Uterus (tissue), 4 donors: ENCODE results near the gene PLCL1. TPM values are rescaled to one million over a fixed set of nuclear protein-coding genes. Genes with fewer than 3 reads are reported as not detected.

Source experiments
- DNase-seq, 2 donors: peaks; one replicate each; pipeline ENCODE4 v3.0.0-alpha.2; 2019 to 2020
- H3K27ac ChIP-seq, 2 donors: fragments of 200-600 bp; sonication (generic); 1 replicate in 1 of 2; 2 replicates in 1 of 2; pipeline ENCODE4 v1.5.1; 2016 to 2018
- H3K27me3 ChIP-seq, 2 donors: fragments of 200-600 bp; sonication (generic); one replicate each; pipeline ENCODE4 v1.5.1; 2018 to 2019; ENCODE audit warnings: control low read depth in 1 of 2
- H3K36me3 ChIP-seq, 2 donors: fragments of 200-600 bp; sonication (generic); one replicate each; pipeline ENCODE4 v1.5.1; 2019; ENCODE audit warnings: control low read depth in 1 of 2
- H3K4me1 ChIP-seq, 2 donors: fragments of 200-600 bp; sonication (generic); one replicate each; pipeline ENCODE4 v1.5.1; 2018 to 2019; ENCODE audit warnings: control low read depth in 1 of 2
- H3K4me3 ChIP-seq, 2 donors: fragments of 200-600 bp; sonication (generic); 1 replicate in 1 of 2; 2 replicates in 1 of 2; pipeline ENCODE4 v1.5.1; 2018 to 2019; ENCODE audit warnings: mild to moderate bottlenecking in 1 of 2
- H3K9me3 ChIP-seq, 2 donors: fragments of 200-600 bp; sonication (generic); one replicate each; pipeline ENCODE4 v1.5.1; 2019; ENCODE audit warnings: control low read depth in 1 of 2
- CTCF ChIP-seq, 4 experiments: fragments of 200-600 bp in 2 of 4; fragments of 450-650 bp in 2 of 4; sonication (generic) in 2 of 4; IDR thresholded peaks; one replicate each; pipeline ENCODE4 v1.5.1; 2016 to 2019; ENCODE audit warnings: antibody characterized with exemption in 4 of 4, mild to moderate bottlenecking in 2 of 4, moderate library complexity in 1 of 4
- POLR2A ChIP-seq, 2 donors: fragments of 450-650 bp; IDR thresholded peaks; one replicate each; pipeline ENCODE4 v1.6.1; 2016; ENCODE audit warnings: antibody characterized with exemption in 2 of 2, mild to moderate bottlenecking in 1 of 2, moderate library complexity in 1 of 2
- intact Hi-C: fragments of 100-400 bp; cut with DNase I; formaldehyde crosslinking; loops from one replicate; pipeline ENCODE4 v1.15.1; 2023; ENCODE audit warnings: low total_unique reads
- total RNA-seq, 4 donors: library from RNA; depleted of rRNA in 3 of 4; stranded (reverse); fragments of >200 nt in 3 of 4; gene quantifications; one replicate each; pipeline versions ENCODE4 v1.1.0 to v1.2.4, GENCODE V29; 2014 to 2023
- donor health status: DM: yes; HTN: yes; CAD: no.

The PLCL1 gene
- total RNA-seq, 4 donors from 2014 or later = 7.3 to 32.5 (median 15.0) TPM

GRCh38 chr2:197972587-197972986 lies 168.2 kb downstream of the PLCL1 start:
- intact Hi-C loops = no loop called here
- H3K27ac ChIP-seq = peak overlapping the region; percentile 5 to 47
- no peaks in the 10 kb centered on the region for H3K9me3 ChIP-seq

GRCh38 chr2:197973772-197974171 lies 169.4 kb downstream of the PLCL1 start:
- H3K27me3 ChIP-seq = no peaks in the 10 kb centered on the region
- H3K9me3 ChIP-seq = no peaks in the 10 kb centered on the region
- H3K36me3 ChIP-seq = no peaks in the 10 kb centered on the region
- intact Hi-C loops = no loop called here
- peak overlapping the region in 1 of 2 donors; percentile 47 for H3K27ac ChIP-seq
- no peak for TF ChIP-seq CTCF (IDR thresholded peaks at IDR 0.05)
- H3K4me3 ChIP-seq = no peak overlapping the region
- peaks cover 7 to 21% of the 10 kb centered on the region in 2 donors for H3K4me1 ChIP-seq
- DNase-seq = no peak

More at GRCh38 chr2:197972587-197972986, 168.2 kb downstream of the PLCL1 start:
- TF ChIP-seq CTCF (IDR thresholded peaks at IDR 0.05) (no peak), POLR2A (IDR thresholded peaks at IDR 0.05) (no peak)
- H3K4me3 ChIP-seq = no peak overlapping the region
- H3K36me3 ChIP-seq = no peaks in the 10 kb centered on the region
- peaks cover 7 to 21% of the 10 kb centered on the region in 2 donors for H3K4me1 ChIP-seq
- no peak for DNase-seq
- no peaks in the 10 kb centered on the region for H3K27me3 ChIP-seq

- no peaks in the 10 kb centered on the region for H3K9me3 ChIP-seq
- peaks cover 7 to 21% of the 10 kb centered on the region in 2 donors for H3K4me1 ChIP-seq
- H3K4me3 ChIP-seq = no peak overlapping the region
- H3K27me3 ChIP-seq = no peaks in the 10 kb centered on the region
- no peak overlapping the region for H3K27ac ChIP-seq
- intact Hi-C loops = no loop called here
- TF ChIP-seq CTCF (IDR thresholded peaks at IDR 0.05) (no peak), POLR2A (IDR thresholded peaks at IDR 0.05) (no peak)
- H3K36me3 ChIP-seq = no peaks in the 10 kb centered on the region
- DNase-seq = no peak
Measured at GRCh38 chr2:197975931-197976519, 171.6 kb downstream of the PLCL1 start.

GRCh38 chr2:197978971-197979370 lies 174.6 kb downstream of the PLCL1 start:
- no peaks in the 10 kb centered on the region for H3K9me3 ChIP-seq
- H3K36me3 ChIP-seq = no peaks in the 10 kb centered on the region
- H3K27ac ChIP-seq = no peak overlapping the region
- H3K4me1 ChIP-seq = peaks cover 0 to 3% of the 10 kb centered on the region in 2 donors
- no peak overlapping the region for H3K4me3 ChIP-seq
- TF ChIP-seq CTCF (IDR thresholded peaks at IDR 0.05) (no peak), POLR2A (IDR thresholded peaks at IDR 0.05) (no peak)
- no peak for DNase-seq
- no peaks in the 10 kb centered on the region for H3K27me3 ChIP-seq
- intact Hi-C loops = no loop called here

GRCh38 chr2:197982565-197982964 lies 178.2 kb downstream of the PLCL1 start:
- H3K36me3 ChIP-seq = no peaks in the 10 kb centered on the region
- TF ChIP-seq POLR2A (IDR thresholded peaks at IDR 0.05) (no peak), CTCF (IDR thresholded peaks at IDR 0.05) (no peak)
- H3K27me3 ChIP-seq = no peaks in the 10 kb centered on the region
- no peaks in the 10 kb centered on the region for H3K9me3 ChIP-seq
- intact Hi-C loops = no loop called here
- no peak overlapping the region for H3K27ac ChIP-seq
- H3K4me3 ChIP-seq = no peak overlapping the region
- DNase-seq = no peak
- no peaks in the 10 kb centered on the region for H3K4me1 ChIP-seq
